Tongue (tissue), 2 donors: Measurements from ENCODE around the gene ARHGAP4. TPM values are rescaled to one million over a fixed set of nuclear protein-coding genes. Genes with fewer than 3 reads are reported as not detected.

ENCODE experiments used
- DNase-seq: peaks from one replicate; pipeline ENCODE4 v3.0.0-alpha.2; 2015
- total RNA-seq: library from RNA; depleted of rRNA; stranded (reverse); fragments of >200 nt; gene quantifications from one replicate; pipeline ENCODE4 v1.2.3, GENCODE V29; 2014

The ARHGAP4 gene
- total RNA-seq, result 19.6 TPM

DNA sequence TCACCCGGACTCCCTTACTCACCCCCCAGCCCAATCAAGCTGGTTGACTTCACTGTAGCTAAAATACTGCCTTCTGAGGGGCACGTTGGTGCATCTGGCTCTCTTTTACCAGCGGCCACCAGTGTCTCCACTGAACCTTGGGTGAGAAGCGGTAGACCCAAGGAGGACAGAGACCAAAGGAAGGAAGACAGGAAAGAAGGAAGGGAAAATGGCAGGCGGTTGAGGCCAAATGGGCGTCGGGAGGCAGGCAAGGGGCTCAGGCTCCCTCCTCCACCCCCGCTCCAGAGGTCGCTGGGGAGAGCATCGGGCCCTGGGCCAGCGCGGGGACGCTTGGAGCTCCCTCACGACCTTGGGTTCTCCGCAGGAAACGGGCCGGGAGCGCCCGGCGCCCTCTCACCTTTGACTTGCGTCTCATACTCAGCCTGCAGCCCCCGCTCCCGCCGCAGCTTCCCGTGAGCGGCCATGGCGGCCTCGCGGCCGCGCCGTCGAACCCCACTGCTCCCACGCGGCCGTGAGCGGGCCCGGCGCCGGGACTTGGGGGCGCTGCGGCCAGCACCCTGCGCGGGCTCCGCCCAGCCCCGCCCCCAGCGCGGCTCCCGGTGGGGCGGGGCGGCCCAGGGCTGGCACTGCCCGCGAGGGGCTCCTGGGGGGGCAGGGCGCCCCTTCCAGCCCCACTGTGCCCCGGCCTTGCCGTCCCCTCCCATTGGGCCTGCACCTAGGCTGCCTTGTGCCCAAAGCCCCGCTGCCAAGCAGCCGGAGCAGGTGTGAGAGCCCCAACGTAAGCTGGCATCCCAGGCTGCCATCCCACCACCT lies at the start of gene ARHGAP4:
Gene ARHGAP4 (minus strand): TSS at position 526 of the 813 bp plus-strand sequence. CDS start 62 bp downstream, at position 464.
- DNase-seq, result no peak

- DNase-seq, result no peak
Measured at GRCh38 chrX:153974726-153975286, 48.7 kb upstream of the ARHGAP4 start.

DNA sequence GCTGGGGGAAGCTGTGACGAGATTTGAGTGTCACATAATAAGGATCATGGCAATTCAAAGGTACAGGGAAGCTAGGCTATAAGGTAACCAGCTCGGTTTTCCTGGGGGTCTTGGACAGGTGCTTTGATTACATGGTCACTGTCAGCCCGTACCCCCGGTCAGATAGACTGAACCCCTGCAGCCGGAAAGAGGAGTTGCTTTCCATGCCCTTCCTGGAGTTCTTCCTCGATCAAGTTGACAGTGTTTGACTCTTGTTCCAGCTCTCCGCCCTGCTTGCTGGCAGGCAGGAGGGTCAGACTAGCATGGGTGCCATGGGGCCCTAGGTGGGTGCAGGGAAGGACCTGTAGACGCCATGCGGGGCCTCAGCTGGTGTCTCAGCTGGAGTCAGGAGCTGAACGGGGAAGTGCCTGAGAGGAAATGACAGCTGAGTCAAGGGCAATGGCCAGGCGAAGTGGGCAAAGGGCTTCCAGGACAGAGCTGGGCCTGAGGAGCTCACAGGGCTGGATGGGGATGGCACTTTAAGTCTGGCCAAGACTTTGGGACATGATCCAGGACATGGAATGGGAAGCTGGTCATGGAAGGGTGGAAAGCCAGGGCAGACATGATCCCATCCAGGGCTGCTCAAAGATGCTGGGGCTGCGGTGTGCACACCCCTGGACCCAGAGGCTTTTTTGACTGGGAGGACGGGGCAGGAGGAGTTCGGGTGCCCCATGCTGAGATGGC lies 48.1 kb upstream of the ARHGAP4 start:
- DNase-seq, result no peak

DNA sequence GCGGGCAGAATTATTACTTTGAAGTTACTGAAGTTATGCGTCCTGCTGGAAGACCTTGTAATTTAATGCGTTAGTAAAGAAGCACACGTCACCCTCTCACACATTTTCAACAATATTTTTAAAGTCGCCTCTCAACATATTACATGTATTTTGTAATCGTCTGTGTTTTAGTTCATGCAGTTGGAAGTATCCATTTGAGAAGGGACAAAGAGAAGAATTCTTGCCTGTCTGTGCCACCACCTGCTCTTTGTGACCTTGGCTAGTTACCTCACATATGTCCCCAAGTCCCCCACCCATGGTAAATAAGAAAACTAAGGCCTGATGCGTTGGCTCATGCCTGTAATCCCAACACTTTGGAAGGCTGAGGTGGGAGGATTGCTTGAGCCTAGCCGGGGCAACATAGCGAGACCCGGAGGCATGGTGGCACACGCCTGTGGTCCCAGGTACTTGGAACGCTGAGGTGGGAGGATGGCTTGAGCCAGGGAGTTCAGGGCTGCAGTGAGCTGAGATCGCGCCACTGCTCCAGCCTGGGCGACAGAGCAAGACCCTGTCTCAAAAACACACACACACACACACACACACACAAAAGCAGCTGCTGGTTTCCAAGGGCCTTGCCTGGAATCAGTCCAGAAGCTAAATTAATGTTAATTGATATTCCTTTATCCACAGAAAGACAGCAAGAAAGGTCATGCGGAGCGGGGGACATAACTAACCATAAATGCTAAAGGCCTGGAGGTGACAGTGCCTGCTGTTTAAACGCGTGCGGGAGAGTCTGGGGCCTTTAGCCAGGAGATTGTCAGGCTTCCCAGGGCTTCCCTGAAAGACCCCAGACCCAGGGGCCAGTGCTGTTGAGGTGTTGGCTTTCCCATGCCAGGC lies 47.3 kb upstream of the ARHGAP4 start:
- DNase-seq, result no peak

DNA sequence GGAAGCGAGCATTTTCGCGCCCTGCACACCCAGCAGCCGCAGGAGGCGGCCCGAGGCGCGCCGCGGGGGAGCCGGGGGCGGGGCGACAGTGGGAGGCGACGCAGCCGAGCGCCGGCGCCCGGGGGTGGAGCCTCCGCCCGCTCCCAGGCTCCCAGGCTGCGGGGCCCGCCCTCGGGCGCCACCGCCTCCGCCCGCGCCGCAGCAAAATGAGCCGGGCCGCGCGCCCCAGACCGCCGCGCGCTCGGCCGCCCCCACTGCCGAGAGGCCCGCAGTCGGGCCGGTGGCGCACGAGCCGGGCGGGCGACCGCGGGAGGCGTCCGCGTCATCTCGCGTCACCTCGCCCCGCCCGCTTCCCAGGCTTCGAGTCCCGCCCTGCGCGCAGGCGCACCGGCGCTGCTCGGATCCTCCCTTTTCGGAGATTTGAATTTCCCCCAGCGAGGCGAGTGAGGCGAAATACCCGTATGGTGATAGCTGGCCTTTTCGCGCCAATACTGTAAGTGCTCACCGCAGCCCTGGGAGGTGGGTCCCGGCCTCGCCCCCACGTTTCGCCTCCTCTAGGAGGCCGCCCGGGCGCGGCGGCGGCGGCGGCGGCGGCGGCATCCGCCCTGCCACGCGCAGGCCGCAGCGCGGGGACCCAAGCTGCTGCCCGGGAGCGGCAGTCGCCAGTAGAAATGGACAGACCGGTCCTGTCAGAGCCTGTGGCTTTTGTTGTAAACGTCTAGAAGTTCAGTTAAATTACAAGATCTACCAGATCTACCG lies 46.5 kb upstream of the ARHGAP4 start, which contains the start of gene TMEM187:
Gene TMEM187 (plus strand): TSS at position 387 of the 759 bp plus-strand sequence. CDS start 9,309 bp downstream, outside the sequence.
- DNase-seq, result peak; percentile 95

DNA sequence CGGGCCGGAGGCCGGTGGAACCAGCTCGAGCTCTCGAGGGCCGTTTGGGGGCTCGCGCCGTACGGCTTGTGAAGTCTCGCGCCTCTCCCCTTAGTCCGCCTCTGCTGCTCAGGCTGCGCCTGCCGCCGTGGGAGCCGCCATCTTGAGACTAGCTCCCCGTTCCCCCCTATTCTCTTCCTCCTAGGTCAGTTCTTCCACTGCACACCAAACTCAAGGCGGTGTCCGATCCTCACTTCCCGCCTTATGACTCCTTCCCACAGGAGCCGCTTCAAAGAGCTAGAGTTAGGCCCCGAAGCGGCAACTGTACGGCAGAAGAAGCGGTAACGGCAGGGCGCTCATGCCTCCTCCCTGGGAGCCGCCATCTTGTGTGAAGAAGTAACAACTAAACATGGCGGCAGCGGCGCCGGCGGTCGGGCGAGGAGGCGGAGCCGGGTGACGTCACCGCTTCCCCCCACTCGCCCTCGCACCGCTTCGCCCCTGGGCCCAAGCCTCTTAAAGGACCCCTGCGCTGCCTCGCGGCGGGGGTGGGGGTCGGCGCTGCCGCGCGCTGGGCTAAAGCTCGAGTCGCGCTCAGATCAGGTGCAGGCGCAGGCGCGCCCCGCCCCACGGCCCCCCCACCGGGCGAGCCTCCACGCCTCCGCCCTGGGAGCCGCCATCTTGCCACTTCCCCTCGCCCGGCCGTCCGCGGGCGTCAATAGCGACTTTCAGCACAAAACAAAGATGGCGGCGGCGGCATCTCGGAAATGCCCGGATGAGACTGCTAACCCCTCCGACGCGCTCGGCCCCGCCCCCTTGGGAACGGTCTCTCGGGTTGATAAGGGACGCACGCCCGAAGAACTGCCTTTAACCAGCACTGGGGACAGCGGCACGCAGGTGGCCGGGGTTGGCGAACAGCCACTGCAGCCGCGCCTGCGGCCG lies 45.6 kb upstream of the ARHGAP4 start, which contains the start of gene HCFC1:
Gene HCFC1 (minus strand): TSS at position 369 of the 918 bp plus-strand sequence. CDS start 978 bp downstream, outside the sequence.
- peak; percentile 97 for DNase-seq

- peak; percentile 91 for DNase-seq
Measured at GRCh38 chrX:153971124-153971449, 45.0 kb upstream of the ARHGAP4 start.

- DNase-seq, result peak; percentile 82
Measured at GRCh38 chrX:153970357-153971123, 44.5 kb upstream of the ARHGAP4 start.

- DNase-seq, result no peak
Measured at GRCh38 chrX:153969904-153970356, 43.9 kb upstream of the ARHGAP4 start.

DNA sequence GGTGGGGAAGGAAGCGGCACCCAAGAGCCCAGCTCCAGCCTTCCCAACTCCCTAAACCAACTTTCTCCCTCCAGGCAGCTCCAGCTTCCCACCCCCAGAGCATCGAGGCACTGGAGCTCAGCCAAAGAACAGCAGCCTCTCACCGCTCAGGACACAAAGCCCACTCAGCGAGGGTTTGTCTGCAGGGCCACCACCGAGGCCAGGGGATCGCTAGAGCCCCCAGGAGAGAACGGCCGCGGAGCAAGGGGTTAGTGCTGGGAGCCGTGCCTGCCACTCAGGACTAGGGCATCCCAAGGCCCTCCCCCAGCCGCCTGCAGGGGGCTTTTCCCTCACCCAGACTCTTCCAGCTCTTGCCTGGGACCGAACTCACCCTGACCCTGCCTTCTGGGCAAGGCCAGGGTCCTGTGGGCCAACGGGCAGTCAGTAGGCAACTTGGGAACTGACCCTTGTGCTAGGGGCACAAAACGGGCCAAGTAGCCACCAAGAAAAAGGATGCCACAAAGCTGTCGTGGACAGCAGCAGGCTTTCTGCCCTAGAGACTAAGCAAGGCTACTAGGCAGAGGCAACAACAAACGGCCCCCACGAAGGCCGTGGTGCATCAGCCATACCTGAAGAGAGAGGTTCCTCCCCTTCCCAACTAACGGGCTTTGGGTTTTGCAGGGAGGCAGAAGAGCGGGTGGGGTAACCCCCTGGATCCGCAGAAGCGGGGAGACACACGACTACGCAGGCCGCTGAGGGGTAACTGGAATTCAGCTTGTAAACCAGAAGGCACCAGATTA lies 43.2 kb upstream of the ARHGAP4 start:
- no peak for DNase-seq

GRCh38 chrX:153968754-153969124 lies 42.7 kb upstream of the ARHGAP4 start:
- DNase-seq, result peak; percentile 70

DNA sequence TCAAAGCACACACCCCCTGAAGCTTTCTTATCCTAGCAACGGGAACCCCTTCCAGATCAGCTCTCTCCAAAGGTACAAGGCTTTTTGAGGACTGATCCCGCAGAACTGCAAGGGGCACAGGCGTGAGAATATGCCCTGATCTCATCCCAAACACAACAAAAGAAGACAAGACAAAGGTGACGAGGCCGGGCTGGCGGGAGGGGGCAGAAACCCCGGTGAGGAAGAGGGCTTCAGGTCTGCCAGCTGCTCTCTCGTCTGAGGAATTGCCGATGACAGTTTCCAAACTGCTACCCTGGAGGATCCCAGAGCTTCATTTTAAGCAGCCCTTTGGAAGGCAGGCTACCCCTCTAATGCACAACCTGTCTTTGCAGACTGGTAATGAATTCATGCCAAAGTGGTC lies 42.2 kb upstream of the ARHGAP4 start:
- DNase-seq, result no peak

GRCh38 chrX:153967536-153968224 lies 41.6 kb upstream of the ARHGAP4 start:
- no peak for DNase-seq

GRCh38 chrX:153966841-153967535 lies 40.9 kb upstream of the ARHGAP4 start:
- no peak for DNase-seq

DNA sequence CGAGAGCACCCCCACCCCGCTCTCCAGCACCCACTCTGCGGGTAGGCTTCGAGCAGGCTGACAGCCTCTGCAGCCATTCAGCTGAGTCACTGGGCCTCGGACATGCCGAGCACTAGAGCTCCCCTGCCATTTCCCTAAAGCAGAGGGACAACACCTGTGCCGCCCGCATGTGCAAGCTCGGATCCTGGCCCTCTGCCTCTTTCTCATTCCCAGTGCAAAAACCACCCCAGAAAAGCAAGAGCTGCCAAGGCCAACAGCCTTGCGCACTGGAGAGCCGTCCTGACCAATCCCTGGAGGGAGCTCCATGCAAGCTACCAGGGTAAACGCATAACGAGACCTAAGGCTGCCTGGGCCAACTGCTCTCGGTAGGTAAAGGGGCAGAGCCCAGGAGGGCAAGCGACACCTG lies 40.2 kb upstream of the ARHGAP4 start:
- no peak for DNase-seq

DNA sequence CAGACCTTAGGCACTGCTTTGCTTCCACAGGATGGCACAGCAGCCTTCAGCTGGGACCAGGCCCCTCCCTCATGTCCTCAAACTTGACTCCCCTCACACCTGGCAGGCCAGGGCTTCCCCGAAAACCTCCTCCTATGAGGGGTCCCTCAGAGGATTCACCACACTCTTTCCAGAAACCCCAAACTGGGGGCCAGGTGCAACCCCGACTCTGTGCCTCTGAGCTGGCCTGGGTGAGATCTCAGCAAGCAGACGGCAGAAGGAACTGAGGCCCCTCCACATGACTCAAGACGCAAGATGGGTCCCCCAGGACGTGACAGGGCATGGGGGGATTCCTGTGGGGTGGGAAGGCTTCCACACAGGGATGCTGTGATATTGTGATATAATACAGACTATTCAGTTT lies 39.3 kb upstream of the ARHGAP4 start:
- DNase-seq, result no peak

DNA sequence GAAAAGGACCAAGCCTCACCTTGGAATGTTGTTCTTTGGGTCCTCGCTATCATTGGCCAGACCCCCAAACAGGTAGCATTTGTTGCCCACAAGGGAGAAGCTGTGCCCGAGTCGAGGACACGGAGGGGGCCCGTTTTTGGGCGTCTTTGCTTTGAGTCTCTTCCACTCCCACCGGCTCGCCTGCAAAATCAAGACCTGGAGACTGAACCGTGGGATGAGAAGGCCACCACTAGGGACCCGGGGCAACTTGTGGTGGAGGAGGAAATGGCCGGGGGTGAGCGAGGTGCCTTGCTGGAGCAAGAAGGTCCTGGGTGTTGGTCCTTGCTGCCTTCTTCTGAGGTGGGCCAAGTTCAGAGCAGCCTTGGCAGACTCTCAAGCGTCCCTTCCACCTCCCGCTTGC lies 38.0 kb upstream of the ARHGAP4 start:
- DNase-seq, result no peak
